ENCODE results near the gene ALDH3B1.
A peak's percentile ranks its signal among the peaks of the same experiment; 100 is the strongest.

The ALDH3B1 gene

GRCh38 chr11:68007498-68008380 lies 2.4 kb upstream of the ALDH3B1 start:
- Histone ChIP-seq H3K36me3 (replicated peaks; ENCODE audit: low read depth, low read length) (peaks cover 2% of the 10 kb centered on the region), H3K4me3 (ENCODE audit: low read length) (peak overlapping the region; percentile 63; the same call in 1 of the 2 replicates), H3K4me1 (ENCODE audit: low read length) (peaks cover 50% of the 10 kb centered on the region), H3K27ac (ENCODE audit: low read length) (no peak overlapping the region), H3K4me2 (ENCODE audit: low read length) (peak overlapping the region; percentile 70), H3K9me3 (ENCODE audit: insufficient read depth, low read length) (no peaks in the 10 kb centered on the region), H3K79me2 (ENCODE audit: low read length) (peaks cover 16% of the 10 kb centered on the region), H4K20me1 (ENCODE audit: insufficient read depth, low read length) (no peaks in the 10 kb centered on the region), H3K27me3 (ENCODE audit: low read depth, low read length) (no peaks in the 10 kb centered on the region), H3K9ac (ENCODE audit: low read length) (peak overlapping the region; percentile 26; the same call in 1 of the 2 replicates), H2AFZ (ENCODE audit: low read depth, low read length) (peak overlapping the region; percentile 86; the same call in 1 of the 2 replicates)
- no peak for TF ChIP-seq EZH2phosphoT487 (IDR thresholded peaks at IDR 0.05; ENCODE audit: low read depth)
- no peak for TF ChIP-seq CTCF (IDR thresholded peaks at IDR 0.05; ENCODE audit: low read depth, low read length)

- no peaks in the 10 kb centered on the region for H4K20me1 ChIP-seq (ENCODE audit: insufficient read depth, low read length)
- H3K36me3 ChIP-seq (replicated peaks; ENCODE audit: low read depth, low read length) = no peaks in the 10 kb centered on the region
- H3K27me3 ChIP-seq (ENCODE audit: low read depth, low read length) = no peaks in the 10 kb centered on the region
- H2AFZ ChIP-seq (ENCODE audit: low read depth, low read length) = peak overlapping the region; percentile 86; the same call in 1 of the 2 replicates
- H3K9ac ChIP-seq (ENCODE audit: low read length) = peak overlapping the region; percentile 26; the same call in 1 of the 2 replicates
- H3K27ac ChIP-seq (ENCODE audit: low read length) = peak overlapping the region; percentile 4; the same call in 1 of the 2 replicates
- H3K4me1 ChIP-seq (ENCODE audit: low read length) = peaks cover 47% of the 10 kb centered on the region
- TF ChIP-seq CTCF (IDR thresholded peaks at IDR 0.05; ENCODE audit: low read depth, low read length) (no peak), EZH2phosphoT487 (IDR thresholded peaks at IDR 0.05; ENCODE audit: low read depth) (no peak)
- H3K79me2 ChIP-seq (ENCODE audit: low read length) = peaks cover 8% of the 10 kb centered on the region; the same call in 1 of the 2 replicates
- no peaks in the 10 kb centered on the region for H3K9me3 ChIP-seq (ENCODE audit: insufficient read depth, low read length)
- peak overlapping the region; percentile 63 for H3K4me3 ChIP-seq (ENCODE audit: low read length)
- H3K4me2 ChIP-seq (ENCODE audit: low read length) = peak overlapping the region; percentile 70
These were observed 1.5 kb upstream of the ALDH3B1 start for GRCh38 chr11:68008381-68009337.

GRCh38 chr11:68009391-68010089 lies 587 bp upstream of the ALDH3B1 start:
- Histone ChIP-seq H3K4me2 (ENCODE audit: low read length) (peak overlapping the region; percentile 70), H3K4me3 (ENCODE audit: low read length) (peak overlapping the region; percentile 63)
- TF ChIP-seq CTCF (IDR thresholded peaks at IDR 0.05; ENCODE audit: low read depth, low read length) (peak; percentile 55), EZH2phosphoT487 (IDR thresholded peaks at IDR 0.05; ENCODE audit: low read depth) (no peak)

More at GRCh38 chr11:68009391-68010089, 587 bp upstream of the ALDH3B1 start:
- Histone ChIP-seq H3K27ac (ENCODE audit: low read length) (peak overlapping the region; percentile 4; the same call in 1 of the 2 replicates), H3K79me2 (ENCODE audit: low read length) (peaks cover 4% of the 10 kb centered on the region; the same call in 1 of the 2 replicates), H3K9me3 (ENCODE audit: insufficient read depth, low read length) (no peaks in the 10 kb centered on the region), H3K9ac (ENCODE audit: low read length) (peak overlapping the region; percentile 26), H4K20me1 (ENCODE audit: insufficient read depth, low read length) (no peaks in the 10 kb centered on the region), H2AFZ (ENCODE audit: low read depth, low read length) (peak overlapping the region; percentile 86; the same call in 1 of the 2 replicates), H3K4me1 (ENCODE audit: low read length) (peaks cover 43% of the 10 kb centered on the region), H3K27me3 (ENCODE audit: low read depth, low read length) (no peaks in the 10 kb centered on the region), H3K36me3 (replicated peaks; ENCODE audit: low read depth, low read length) (no peaks in the 10 kb centered on the region)
